CD4-positive, alpha-beta memory T cell (primary cell): ENCODE data around the gene BST2. TPM values are rescaled to one million over a fixed set of nuclear protein-coding genes. Genes with fewer than 3 reads are reported as not detected.
"Not testable (repeated sequence)": the region's sequence is repeated elsewhere in the genome, so short reads cannot be mapped to it uniquely, and the experiment has no call there.

ENCODE experiments used
- CTCF ChIA-PET: fragments of 350-600 bp; sonication (Branson Sonifier 250); formaldehyde crosslinking; loops from one replicate; lab custom pipeline; 2021; ENCODE audit warnings: inconsistent platforms; ENCODE audit not compliant: partially characterized antibody; lab: Charles Lee
- POLR2A ChIA-PET: fragments of 350-600 bp; sonication (Branson Sonifier 250); formaldehyde crosslinking; loops from one replicate; lab custom pipeline; 2021; ENCODE audit not compliant: partially characterized antibody; lab: Charles Lee
- DNase-seq, 5 donors: peaks; one replicate each; pipeline versions ENCODE4 v3.0.0 to v3.0.0-alpha.2; 2020 to 2022; ENCODE audit warnings: mixed read lengths in 1 of 5
- H3K27ac ChIP-seq: one replicate; pipeline ENCODE4 v1.7.0; 2013; ENCODE audit warnings: low read depth, low read length
- H3K27me3 ChIP-seq: 2 replicates; pipeline ENCODE4 v1.7.0; 2013; ENCODE audit warnings: mild to moderate bottlenecking, low read length, moderate library complexity; ENCODE audit not compliant: insufficient read depth
- H3K36me3 ChIP-seq: 2 replicates; pipeline ENCODE4 v1.7.0; 2013; ENCODE audit warnings: mild to moderate bottlenecking, low read length, moderate library complexity; ENCODE audit not compliant: insufficient read depth
- H3K4me1 ChIP-seq: 2 replicates; pipeline ENCODE4 v1.7.0; 2013; ENCODE audit warnings: mild to moderate bottlenecking, low read length, moderate library complexity; ENCODE audit not compliant: insufficient read depth
- H3K4me3 ChIP-seq, 2 donors: one replicate each; pipeline ENCODE4 v1.7.0; 2013; ENCODE audit warnings: low read length in 2 of 2, mild to moderate bottlenecking in 1 of 2
- H3K9me3 ChIP-seq, 2 donors: one replicate each; pipeline ENCODE4 v1.7.0; 2013; ENCODE audit warnings: low read length in 2 of 2, control low read depth in 1 of 2; ENCODE audit not compliant: control insufficient read depth in 1 of 2
- H3K27ac Mint-ChIP-seq, 7 donors: one replicate each; pipeline ENCODE4 v1.8.0; 2020 to 2021; ENCODE audit warnings: mixed read lengths in 7 of 7, mild to moderate bottlenecking in 6 of 7, inconsistent platforms in 3 of 7, moderate library complexity in 3 of 7
- H3K27me3 Mint-ChIP-seq, 2 donors: one replicate each; pipeline ENCODE4 v1.8.0; 2020 to 2021; ENCODE audit warnings: mixed read lengths in 2 of 2
- H3K36me3 Mint-ChIP-seq, 2 donors: one replicate each; pipeline ENCODE4 v1.8.0; 2020 to 2021; ENCODE audit warnings: mixed read lengths in 2 of 2, inconsistent platforms in 1 of 2, mild to moderate bottlenecking in 1 of 2
- H3K4me1 Mint-ChIP-seq, 4 donors: one replicate each; pipeline ENCODE4 v1.8.0; 2020 to 2021; ENCODE audit warnings: mixed read lengths in 4 of 4, mild to moderate bottlenecking in 1 of 4
- H3K4me3 Mint-ChIP-seq, 8 donors: one replicate each; pipeline ENCODE4 v1.8.0; 2020 to 2021; ENCODE audit warnings: mixed read lengths in 8 of 8, mild to moderate bottlenecking in 7 of 8, moderate library complexity in 6 of 8, inconsistent platforms in 3 of 8
- H3K9me3 Mint-ChIP-seq, 8 donors: one replicate each; pipeline ENCODE4 v1.8.0; 2020 to 2021; ENCODE audit warnings: mixed read lengths in 8 of 8, mild to moderate bottlenecking in 5 of 8, inconsistent platforms in 3 of 8, moderate library complexity in 1 of 8
- intact Hi-C: fragments of 100-400 bp; cut with micrococcal nuclease; formaldehyde crosslinking; loops from one replicate; pipeline ENCODE4 v1.15.1; 2023
- polyA plus RNA-seq, 2 donors: library from polyadenylated mRNA; unstranded; fragments of 300-500 nt; fragmentation: Illumina TruSeq; gene quantifications; one replicate each; pipeline ENCODE4 v1.2.3, GENCODE V29; 2021
- total RNA-seq, 2 experiments: library from RNA; stranded (reverse); gene quantifications; one replicate each; pipeline ENCODE4 v1.2.3, GENCODE V29; 2021

Gene BST2
- total and polyA plus RNA-seq, 4 experiments from 2014 or later, result 55.9 to 173 (median 99.6) TPM

- H3K27ac Mint-ChIP-seq, H3K4me1 ChIP-seq, H3K27me3 Mint-ChIP-seq, H3K4me3 Mint-ChIP-seq, H3K36me3 ChIP-seq, DNase-seq, POLR2A ChIA-PET, H3K9me3 Mint-ChIP-seq, H3K27me3 ChIP-seq, intact Hi-C loops, H3K4me1 Mint-ChIP-seq, H3K27ac ChIP-seq, H3K4me3 ChIP-seq, H3K36me3 Mint-ChIP-seq, H3K9me3 ChIP-seq: not testable (repeated sequence)
- CTCF ChIA-PET, result interaction anchor here (0.8 to 1.0 kb wide), 2 partner anchors 18 to 22 kb away, joined by 3 read pairs; no protein-coding TSS in a partner anchor
Measured at GRCh38 chr19:17363852-17364605, 41.4 kb downstream of the BST2 start.

- no peak for DNase-seq
- Mint-ChIP-seq H3K4me3 (no peak overlapping the region), H3K27ac (no peak overlapping the region), H3K9me3 (peaks cover 0 to 2% (median 0%) of the 10 kb centered on the region in 8 donors), H3K4me1 (no peaks in the 10 kb centered on the region), H3K27me3 (peaks cover 0 to 2% of the 10 kb centered on the region in 2 donors), H3K36me3 (no peaks in the 10 kb centered on the region)
- H3K4me3 ChIP-seq, result no peak overlapping the region
- H3K9me3 ChIP-seq, result no peaks in the 10 kb centered on the region
- no peaks in the 10 kb centered on the region for H3K36me3 ChIP-seq
- ChIA-PET CTCF (no interaction called here), POLR2A (no interaction called here)
- no peak overlapping the region for H3K27ac ChIP-seq
- intact Hi-C loops, result no loop called here
- no peaks in the 10 kb centered on the region for H3K4me1 ChIP-seq
- no peaks in the 10 kb centered on the region for H3K27me3 ChIP-seq
Measured at GRCh38 chr19:17359905-17360800, 45.3 kb downstream of the BST2 start.

- Histone ChIP-seq H3K36me3 (no peaks in the 10 kb centered on the region), H3K9me3 (no peaks in the 10 kb centered on the region), H3K27me3 (no peaks in the 10 kb centered on the region), H3K4me1 (no peaks in the 10 kb centered on the region), H3K4me3 (no peak overlapping the region), H3K27ac (no peak overlapping the region)
- H3K27ac Mint-ChIP-seq, result no peak overlapping the region
- no peak overlapping the region for H3K4me3 Mint-ChIP-seq
- peaks cover 0 to 2% (median 0%) of the 10 kb centered on the region in 8 donors for H3K9me3 Mint-ChIP-seq
- no peaks in the 10 kb centered on the region for H3K36me3 Mint-ChIP-seq
- no peaks in the 10 kb centered on the region for H3K4me1 Mint-ChIP-seq
- ChIA-PET POLR2A (no interaction called here), CTCF (interaction anchor here (0.7 kb wide), 1 partner anchor 263 kb away, joined by 3 read pairs; no protein-coding TSS in a partner anchor)
- DNase-seq, result no peak
- H3K27me3 Mint-ChIP-seq, result peaks cover 0 to 1% of the 10 kb centered on the region in 2 donors
- intact Hi-C loops, result no loop called here
Measured at GRCh38 chr19:17358395-17358794, 47.0 kb downstream of the BST2 start.

GRCh38 chr19:17357724-17358123, 47.7 kb downstream of the BST2 start:
- Mint-ChIP-seq H3K27ac (no peak overlapping the region), H3K4me1 (no peaks in the 10 kb centered on the region), H3K36me3 (no peaks in the 10 kb centered on the region), H3K4me3 (no peak overlapping the region), H3K27me3 (peaks cover 0 to 5% of the 10 kb centered on the region in 2 donors), H3K9me3 (peaks cover 0 to 2% (median 0%) of the 10 kb centered on the region in 8 donors)
- ChIA-PET CTCF (interaction anchor here (2.5 kb wide), 1 partner anchor 12 kb away, joined by 8 read pairs; no protein-coding TSS in a partner anchor), POLR2A (no interaction called here)
- no peaks in the 10 kb centered on the region for H3K4me1 ChIP-seq
- intact Hi-C loops, result no loop called here
- H3K27me3 ChIP-seq, result no peaks in the 10 kb centered on the region
- no peaks in the 10 kb centered on the region for H3K9me3 ChIP-seq
- H3K4me3 ChIP-seq, result no peak overlapping the region
- DNase-seq, result no peak
- no peak overlapping the region for H3K27ac ChIP-seq
- no peaks in the 10 kb centered on the region for H3K36me3 ChIP-seq

- H3K36me3 Mint-ChIP-seq, result no peaks in the 10 kb centered on the region
- peaks cover 0 to 2% (median 0%) of the 10 kb centered on the region in 8 donors for H3K9me3 Mint-ChIP-seq
- no peaks in the 10 kb centered on the region for H3K36me3 ChIP-seq
- H3K9me3 ChIP-seq, result no peaks in the 10 kb centered on the region
- H3K4me3 ChIP-seq, result no peak overlapping the region
- H3K27me3 ChIP-seq, result no peaks in the 10 kb centered on the region
- no peak for DNase-seq
- no peaks in the 10 kb centered on the region for H3K4me1 ChIP-seq
- intact Hi-C loops, result no loop called here
- POLR2A ChIA-PET, result no interaction called here
- peaks cover 0 to 6% of the 10 kb centered on the region in 2 donors for H3K27me3 Mint-ChIP-seq
- CTCF ChIA-PET, result interaction anchor here (2.5 kb wide), 1 partner anchor 12 kb away, joined by 8 read pairs; no protein-coding TSS in a partner anchor
- no peak overlapping the region for H3K27ac ChIP-seq
- no peak overlapping the region for H3K4me3 Mint-ChIP-seq
- no peak overlapping the region for H3K27ac Mint-ChIP-seq
- no peaks in the 10 kb centered on the region for H3K4me1 Mint-ChIP-seq
Measured at GRCh38 chr19:17357078-17357666, 48.3 kb downstream of the BST2 start.

GRCh38 chr19:17353386-17353785, 52.0 kb downstream of the BST2 start:
- ChIA-PET CTCF (no interaction called here), POLR2A (no interaction called here)
- H3K27me3 ChIP-seq, result no peaks in the 10 kb centered on the region
- DNase-seq, result no peak
- no peak overlapping the region for H3K4me3 ChIP-seq
- H3K4me3 Mint-ChIP-seq, result no peak overlapping the region
- no peaks in the 10 kb centered on the region for H3K36me3 Mint-ChIP-seq
- peaks cover 0 to 5% (median 1%) of the 10 kb centered on the region in 4 donors for H3K4me1 Mint-ChIP-seq
- no peaks in the 10 kb centered on the region for H3K4me1 ChIP-seq
- H3K9me3 ChIP-seq, result no peaks in the 10 kb centered on the region
- H3K36me3 ChIP-seq, result no peaks in the 10 kb centered on the region
- no peak overlapping the region for H3K27ac ChIP-seq
- H3K27me3 Mint-ChIP-seq, result peaks cover 7 to 17% of the 10 kb centered on the region in 2 donors
- H3K27ac Mint-ChIP-seq, result peak overlapping the region in 1 of 7 donors; percentile 15
- peaks cover 0 to 2% (median 0%) of the 10 kb centered on the region in 8 donors for H3K9me3 Mint-ChIP-seq
- intact Hi-C loops, result no loop called here
